AG04450 (cell line): ENCODE data around the gene LTBP4. TPM values are rescaled to one million over a fixed set of nuclear protein-coding genes. Genes with fewer than 3 reads are reported as not detected.

Experiments
- CTCF ChIA-PET: fragments of 300-600, 350-600 bp; formaldehyde crosslinking; extraction: SDS; loops from one replicate; lab custom pipeline; 2022; ENCODE audit warnings: antibody characterized with exemption, inconsistent platforms; lab: Charles Lee
- POLR2A ChIA-PET: fragments of 350-600 bp; formaldehyde crosslinking; extraction: SDS; loops from one replicate; lab custom pipeline; 2021; ENCODE audit warnings: antibody characterized with exemption, inconsistent platforms; lab: Yijun Ruan, JAX
- DNase-seq: peaks from one replicate; pipeline ENCODE4 v3.0.0-alpha.2; 2011; ENCODE audit warnings: low read depth, low spot score
- H3K27ac ChIP-seq: one replicate; pipeline ENCODE4 v1.5.1; 2012; ENCODE audit warnings: low read depth, low read length, control low read depth
- H3K27me3 ChIP-seq: one replicate; pipeline ENCODE4 v1.6.0; 2012; ENCODE audit warnings: low read length; ENCODE audit not compliant: control insufficient read depth, insufficient read depth
- H3K4me3 ChIP-seq: 2 replicates; pipeline ENCODE4 v1.5.1; 2011; ENCODE audit warnings: mild to moderate bottlenecking, low read depth, low read length, control low read depth
- H3K9me3 ChIP-seq: 2 replicates; pipeline ENCODE4 v1.5.1; 2012; ENCODE audit warnings: low read length; ENCODE audit not compliant: control insufficient read depth, insufficient read depth
- CTCF ChIP-seq: IDR thresholded peaks from 2 replicates; pipeline ENCODE4 v1.5.1; 2011; ENCODE audit warnings: low read depth, low read length, control low read depth, inconsistent platforms
- polyA plus RNA-seq: library from polyadenylated mRNA; depleted of rRNA; stranded (reverse); fragments of >200 nt; gene quantifications from 2 replicates; pipeline ENCODE4 v1.2.3, GENCODE V29; 2011

The LTBP4 gene
- polyA plus RNA-seq, 1 experiment = 41.3 TPM

DNA sequence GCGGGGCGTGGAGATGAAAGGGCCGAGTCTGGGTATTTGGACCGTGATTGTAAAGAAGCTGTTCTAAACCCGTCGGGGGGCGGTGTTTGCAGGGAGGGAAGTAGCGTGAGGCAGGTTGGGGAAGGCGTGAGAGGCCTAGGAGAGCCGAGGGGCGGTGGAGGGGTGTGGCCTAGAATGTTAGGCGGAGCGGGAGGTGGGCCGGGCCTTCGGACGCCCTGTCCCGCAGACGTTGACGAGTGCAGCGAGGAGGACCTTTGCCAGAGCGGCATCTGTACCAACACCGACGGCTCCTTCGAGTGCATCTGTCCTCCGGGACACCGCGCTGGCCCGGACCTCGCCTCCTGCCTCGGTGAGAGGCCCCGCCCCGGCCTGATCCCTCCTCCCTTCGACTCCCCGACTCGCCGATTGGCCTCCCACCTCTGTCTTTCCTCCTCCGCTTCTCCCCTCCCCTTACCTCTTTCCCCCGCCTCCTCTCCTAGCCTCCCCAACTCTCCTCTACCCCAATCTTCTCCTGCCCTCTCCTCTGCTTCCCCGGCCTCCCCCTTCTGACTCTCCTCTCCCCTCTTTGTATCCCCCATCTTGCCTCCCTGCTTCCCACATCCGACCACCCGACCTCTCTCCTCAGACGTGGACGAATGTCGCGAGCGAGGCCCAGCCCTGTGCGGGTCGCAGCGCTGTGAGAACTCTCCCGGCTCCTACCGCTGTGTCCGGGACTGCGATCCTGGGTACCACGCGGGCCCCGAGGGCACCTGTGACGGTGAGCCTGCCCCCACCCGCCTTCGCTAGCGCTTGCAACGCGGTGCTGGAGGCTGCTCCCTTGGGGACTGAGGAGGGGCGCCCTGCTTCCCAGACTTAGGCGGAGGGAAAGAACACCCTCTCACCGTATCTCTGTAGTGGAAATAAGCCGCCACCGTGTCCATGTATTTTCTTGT is 12.8 kb downstream of the LTBP4 start:
- ChIA-PET CTCF (interaction anchor here (1.5 to 4.4 kb wide), 2 partner anchors 21 to 192 kb away, joined by 3 to 53 read pairs; no protein-coding TSS in a partner anchor), POLR2A (interaction anchor here (0.5 to 1.9 kb wide), 13 partner anchors 8 to 193 kb away, joined by 3 to 36 read pairs (median 7); partner anchors contain the start of genes BLVRB and SERTAD1)
- DNase-seq = peak; percentile 67
- Histone ChIP-seq H3K9me3 (peaks cover 9% of the 10 kb centered on the region; the same call in 1 of the 2 replicates), H3K27me3 (no peaks in the 10 kb centered on the region), H3K27ac (peak overlapping the region; percentile 95), H3K4me3 (peak overlapping the region; percentile 88)
- no peak for TF ChIP-seq CTCF

GRCh38 chr19:40614622-40615411 is 13.6 kb downstream of the LTBP4 start:
- POLR2A ChIA-PET = interaction anchor here (0.5 to 1.9 kb wide), 14 partner anchors 8 to 309 kb away, joined by 3 to 36 read pairs (median 5); partner anchors contain the start of gene SERTAD1
- no peak for TF ChIP-seq CTCF
- Histone ChIP-seq H3K4me3 (peak overlapping the region; percentile 88), H3K9me3 (peaks cover 9% of the 10 kb centered on the region; the same call in 1 of the 2 replicates), H3K27me3 (no peaks in the 10 kb centered on the region), H3K27ac (peak overlapping the region; percentile 95)
- DNase-seq = peak; percentile 96
- CTCF ChIA-PET = interaction anchor here (0.5 to 4.4 kb wide), 5 partner anchors 16 to 192 kb away, joined by 3 to 53 read pairs (median 3); no protein-coding TSS in a partner anchor

- CTCF ChIA-PET = interaction anchor here (0.6 to 4.4 kb wide), 5 partner anchors 13 to 196 kb away, joined by 3 to 53 read pairs (median 4); no protein-coding TSS in a partner anchor
- H3K9me3 ChIP-seq = peaks cover 9% of the 10 kb centered on the region; the same call in 1 of the 2 replicates
- DNase-seq = no peak
- H3K27me3 ChIP-seq = no peaks in the 10 kb centered on the region
- no peak overlapping the region for H3K27ac ChIP-seq
- no peak for TF ChIP-seq CTCF
- POLR2A ChIA-PET = interaction anchor here (0.6 to 1.1 kb wide), 3 partner anchors 11 to 30 kb away, joined by 3 to 4 read pairs (median 3); no protein-coding TSS in a partner anchor
- H3K4me3 ChIP-seq = no peak overlapping the region
These were observed 15.0 kb downstream of the LTBP4 start for GRCh38 chr19:40616178-40616577.

DNA sequence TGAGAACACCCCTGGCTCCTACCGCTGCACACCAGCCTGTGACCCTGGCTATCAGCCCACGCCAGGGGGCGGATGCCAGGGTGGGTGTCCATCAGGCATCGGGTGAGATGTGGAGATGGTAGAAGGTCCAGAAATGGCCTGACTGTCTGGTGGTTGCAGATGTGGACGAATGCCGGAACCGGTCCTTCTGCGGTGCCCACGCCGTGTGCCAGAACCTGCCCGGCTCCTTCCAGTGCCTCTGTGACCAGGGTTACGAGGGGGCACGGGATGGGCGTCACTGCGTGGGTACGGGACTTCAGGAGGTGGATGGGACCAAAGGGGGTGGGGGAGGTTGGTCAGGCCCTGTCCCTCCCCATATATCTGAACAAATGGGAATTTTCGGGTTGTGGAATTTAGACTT is 15.8 kb downstream of the LTBP4 start:
- Histone ChIP-seq H3K9me3 (peaks cover 9% of the 10 kb centered on the region; the same call in 1 of the 2 replicates), H3K27ac (peak overlapping the region; percentile 21), H3K4me3 (no peak overlapping the region), H3K27me3 (no peaks in the 10 kb centered on the region)
- ChIA-PET CTCF (interaction anchor here (1.2 to 4.4 kb wide), 2 partner anchors 14 to 18 kb away, joined by 4 to 53 read pairs; no protein-coding TSS in a partner anchor), POLR2A (interaction anchor here (0.6 to 1.1 kb wide), 2 partner anchors 23 to 29 kb away, joined by 3 to 4 read pairs; no protein-coding TSS in a partner anchor)
- DNase-seq = no peak
- TF ChIP-seq CTCF = no peak
